IPS-15b (cell line): Measurements from ENCODE around the gene DHX29.
A peak's percentile ranks its signal among the peaks of the same experiment; 100 is the strongest.

Experiments
- H3K27me3 ChIP-seq: one replicate; pipeline ENCODE4 v1.6.1; 2013; ENCODE audit warnings: low read length; ENCODE audit not compliant: control insufficient read depth, insufficient read depth
- H3K36me3 ChIP-seq: one replicate; pipeline ENCODE4 v1.6.1; 2013; ENCODE audit warnings: low read length; ENCODE audit not compliant: control insufficient read depth, insufficient read depth
- H3K4me1 ChIP-seq: one replicate; pipeline ENCODE4 v1.6.1; 2013; ENCODE audit warnings: mild to moderate bottlenecking, low read length; ENCODE audit not compliant: control insufficient read depth, insufficient read depth
- H3K4me3 ChIP-seq: one replicate; pipeline ENCODE4 v1.5.1; 2013; ENCODE audit warnings: low read depth, low read length
- H3K9ac ChIP-seq: one replicate; pipeline ENCODE4 v1.6.1; 2013; ENCODE audit warnings: low read depth, mild to moderate bottlenecking, low read length
- H3K9me3 ChIP-seq: one replicate; pipeline ENCODE4 v1.6.1; 2013; ENCODE audit warnings: mild to moderate bottlenecking, low read length; ENCODE audit not compliant: control insufficient read depth, insufficient read depth

The DHX29 gene

GRCh38 chr5:55227664-55228430, 79.6 kb downstream of the DHX29 start:
- no peaks in the 10 kb centered on the region for H3K36me3 ChIP-seq
- no peak overlapping the region for H3K9ac ChIP-seq
- peak overlapping the region; percentile 36 for H3K4me3 ChIP-seq
- H3K4me1 ChIP-seq, result no peaks in the 10 kb centered on the region
- no peaks in the 10 kb centered on the region for H3K9me3 ChIP-seq
- peaks cover 96% of the 10 kb centered on the region for H3K27me3 ChIP-seq

- H3K27me3 ChIP-seq, result peaks cover 96% of the 10 kb centered on the region
Measured at GRCh38 chr5:55226934-55227663, 80.4 kb downstream of the DHX29 start, which contains the start of gene MCIDAS. Gene MCIDAS (minus strand): TSS chr5:55227315. CDS start chr5:55227138, 177 bp downstream.

DNA sequence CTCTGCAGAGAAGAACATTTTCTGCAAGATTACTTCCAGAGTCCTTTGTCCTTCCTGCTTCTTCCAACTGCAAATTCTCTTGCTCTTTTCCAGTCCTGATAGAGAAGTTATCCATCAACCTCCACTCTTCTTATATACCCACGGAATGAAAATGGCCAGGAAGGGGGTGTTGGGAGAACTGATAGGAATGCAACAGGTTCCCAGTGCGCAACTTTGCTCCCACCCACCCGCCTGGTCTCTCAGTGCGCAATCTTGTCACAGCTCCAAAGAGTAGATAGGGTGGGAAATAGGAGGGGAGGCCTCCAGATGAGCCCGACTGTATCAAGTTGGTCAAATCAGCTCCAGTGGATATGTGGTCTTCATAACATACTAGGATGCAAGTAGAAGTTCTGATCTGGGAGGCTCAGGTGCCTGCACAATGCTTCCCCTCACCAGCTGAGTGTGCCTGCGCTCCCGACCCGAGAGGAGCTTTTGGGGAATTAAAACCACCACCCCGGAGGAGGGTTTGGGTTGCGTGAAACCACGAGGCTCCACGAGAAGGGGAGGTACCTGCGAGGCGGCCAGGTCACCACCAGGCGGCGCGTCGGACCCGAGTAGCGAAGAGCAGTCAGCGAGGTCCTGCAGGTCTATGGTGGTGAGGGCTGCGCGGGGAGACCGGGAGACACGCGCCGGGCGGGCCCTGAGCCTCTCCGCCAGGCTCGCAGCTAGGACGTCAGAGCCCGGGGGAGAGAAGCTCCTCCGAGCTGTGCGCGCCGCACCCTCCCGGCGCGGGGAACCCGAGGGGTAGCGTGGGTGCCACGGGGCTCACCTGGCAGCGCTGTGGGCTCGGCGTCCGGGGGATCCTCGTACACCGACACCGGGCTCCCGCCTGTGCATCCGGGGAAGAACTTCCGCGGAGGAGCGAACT, 81.2 kb downstream of the DHX29 start:
- Histone ChIP-seq H3K9ac (no peak overlapping the region), H3K36me3 (no peaks in the 10 kb centered on the region), H3K4me1 (no peaks in the 10 kb centered on the region), H3K9me3 (no peaks in the 10 kb centered on the region), H3K4me3 (peak overlapping the region; percentile 58), H3K27me3 (peaks cover 96% of the 10 kb centered on the region)

More at GRCh38 chr5:55226934-55227663, 80.4 kb downstream of the DHX29 start, which contains the start of gene MCIDAS:
- Histone ChIP-seq H3K4me3 (peak within 1 kb of the TSS; percentile 58), H3K36me3 (no peaks in the 10 kb centered on the region), H3K9me3 (no peaks in the 10 kb centered on the region), H3K9ac (no peak within 1 kb of the TSS), H3K4me1 (no peaks in the 10 kb centered on the region)

GRCh38 chr5:55225346-55225745, 82.1 kb downstream of the DHX29 start:
- Histone ChIP-seq H3K27me3 (peaks cover 96% of the 10 kb centered on the region), H3K9me3 (no peaks in the 10 kb centered on the region), H3K4me1 (no peaks in the 10 kb centered on the region), H3K9ac (no peak overlapping the region), H3K4me3 (no peak overlapping the region), H3K36me3 (no peaks in the 10 kb centered on the region)

- Histone ChIP-seq H3K36me3 (no peaks in the 10 kb centered on the region), H3K9me3 (no peaks in the 10 kb centered on the region), H3K4me1 (peaks cover 3% of the 10 kb centered on the region), H3K27me3 (peaks cover 96% of the 10 kb centered on the region), H3K9ac (no peak overlapping the region), H3K4me3 (peak overlapping the region; percentile 32)
Measured at GRCh38 chr5:55223812-55224240, 83.7 kb downstream of the DHX29 start.

- Histone ChIP-seq H3K27me3 (peaks cover 96% of the 10 kb centered on the region), H3K4me3 (peak overlapping the region; percentile 32), H3K9me3 (no peaks in the 10 kb centered on the region), H3K9ac (no peak overlapping the region), H3K36me3 (no peaks in the 10 kb centered on the region), H3K4me1 (peaks cover 3% of the 10 kb centered on the region)
Measured at GRCh38 chr5:55222985-55223811, 84.3 kb downstream of the DHX29 start.

DNA sequence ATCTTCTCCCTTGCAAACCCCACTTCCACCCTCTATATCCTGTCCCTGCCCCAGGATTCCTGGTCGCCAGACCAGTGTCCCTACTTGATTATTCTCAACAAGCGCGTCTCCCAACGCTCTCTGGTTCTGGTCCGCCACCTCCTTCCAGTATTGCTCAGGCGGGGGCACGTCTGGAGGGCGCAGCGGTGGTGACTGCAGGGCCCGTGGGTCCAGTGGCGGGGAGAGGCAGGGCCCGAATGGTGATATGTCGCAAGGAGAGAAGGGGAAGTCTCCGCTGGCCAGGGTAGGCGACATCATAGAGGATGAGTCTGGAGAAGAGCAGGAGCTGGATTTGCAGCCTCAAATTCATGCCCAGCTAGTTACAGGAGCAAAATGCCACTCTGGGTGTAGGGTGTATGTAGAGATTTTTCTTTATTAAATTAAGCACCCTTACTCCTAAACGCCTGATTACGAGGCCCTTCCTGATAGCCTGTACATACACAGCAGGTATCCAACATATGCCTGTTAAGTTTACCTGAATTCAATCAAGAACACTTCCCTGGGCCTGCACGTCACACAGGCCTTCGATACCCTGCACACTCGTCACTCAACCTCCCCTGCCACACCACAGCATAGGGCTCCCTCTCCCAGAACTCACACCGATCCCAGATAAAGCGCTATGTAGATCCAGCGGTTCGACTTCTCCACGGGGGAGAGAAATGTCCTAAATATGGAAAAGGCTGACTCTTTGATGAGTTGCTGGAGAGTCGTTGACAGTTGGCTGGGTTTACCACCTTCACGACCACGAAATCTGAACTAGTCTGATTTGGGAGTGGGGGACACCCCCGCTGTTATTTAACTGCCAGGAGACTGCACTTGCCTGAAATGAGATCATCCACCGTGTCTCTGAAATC, 85.2 kb downstream of the DHX29 start:
- Histone ChIP-seq H3K9me3 (no peaks in the 10 kb centered on the region), H3K4me3 (peak overlapping the region; percentile 32), H3K27me3 (peaks cover 95% of the 10 kb centered on the region), H3K36me3 (no peaks in the 10 kb centered on the region), H3K4me1 (peaks cover 3% of the 10 kb centered on the region), H3K9ac (no peak overlapping the region)

GRCh38 chr5:55220433-55221185, 86.9 kb downstream of the DHX29 start:
- H3K4me3 ChIP-seq, result peak overlapping the region; percentile 68
- H3K27me3 ChIP-seq, result peaks cover 89% of the 10 kb centered on the region
- no peaks in the 10 kb centered on the region for H3K9me3 ChIP-seq

DNA sequence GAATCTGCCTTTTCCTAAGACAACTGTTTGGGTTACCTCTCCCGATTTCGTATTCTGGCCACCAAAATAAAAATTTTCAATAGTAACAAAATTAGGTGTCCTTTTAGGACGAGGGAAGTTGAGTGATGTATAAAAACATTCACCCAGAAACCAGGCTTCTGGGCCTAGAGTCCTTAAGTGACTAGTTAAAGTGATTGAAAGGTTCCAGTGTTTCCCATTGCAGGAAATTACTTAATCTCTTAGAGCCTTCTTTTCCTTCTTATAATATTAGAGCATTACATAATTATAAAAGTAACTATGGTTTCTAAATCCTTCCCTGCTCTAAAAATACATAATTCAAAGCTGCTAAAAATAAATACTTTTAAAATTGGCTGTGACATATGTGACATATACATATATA, 87.7 kb downstream of the DHX29 start:
- Histone ChIP-seq H3K27me3 (peaks cover 81% of the 10 kb centered on the region), H3K4me3 (peak overlapping the region; percentile 68), H3K36me3 (no peaks in the 10 kb centered on the region), H3K9me3 (no peaks in the 10 kb centered on the region), H3K9ac (no peak overlapping the region), H3K4me1 (peaks cover 3% of the 10 kb centered on the region)

More at GRCh38 chr5:55220433-55221185, 86.9 kb downstream of the DHX29 start:
- Histone ChIP-seq H3K9ac (no peak overlapping the region), H3K36me3 (no peaks in the 10 kb centered on the region), H3K4me1 (peaks cover 3% of the 10 kb centered on the region)
